NCI-H1092 (cell line): ENCODE measurements around the gene CACNA1E.

Source experiments
- DNase-seq: peaks from one replicate; lab custom pipeline; 2025; lab: John Stamatoyannopoulos, UW

The CACNA1E gene

DNA sequence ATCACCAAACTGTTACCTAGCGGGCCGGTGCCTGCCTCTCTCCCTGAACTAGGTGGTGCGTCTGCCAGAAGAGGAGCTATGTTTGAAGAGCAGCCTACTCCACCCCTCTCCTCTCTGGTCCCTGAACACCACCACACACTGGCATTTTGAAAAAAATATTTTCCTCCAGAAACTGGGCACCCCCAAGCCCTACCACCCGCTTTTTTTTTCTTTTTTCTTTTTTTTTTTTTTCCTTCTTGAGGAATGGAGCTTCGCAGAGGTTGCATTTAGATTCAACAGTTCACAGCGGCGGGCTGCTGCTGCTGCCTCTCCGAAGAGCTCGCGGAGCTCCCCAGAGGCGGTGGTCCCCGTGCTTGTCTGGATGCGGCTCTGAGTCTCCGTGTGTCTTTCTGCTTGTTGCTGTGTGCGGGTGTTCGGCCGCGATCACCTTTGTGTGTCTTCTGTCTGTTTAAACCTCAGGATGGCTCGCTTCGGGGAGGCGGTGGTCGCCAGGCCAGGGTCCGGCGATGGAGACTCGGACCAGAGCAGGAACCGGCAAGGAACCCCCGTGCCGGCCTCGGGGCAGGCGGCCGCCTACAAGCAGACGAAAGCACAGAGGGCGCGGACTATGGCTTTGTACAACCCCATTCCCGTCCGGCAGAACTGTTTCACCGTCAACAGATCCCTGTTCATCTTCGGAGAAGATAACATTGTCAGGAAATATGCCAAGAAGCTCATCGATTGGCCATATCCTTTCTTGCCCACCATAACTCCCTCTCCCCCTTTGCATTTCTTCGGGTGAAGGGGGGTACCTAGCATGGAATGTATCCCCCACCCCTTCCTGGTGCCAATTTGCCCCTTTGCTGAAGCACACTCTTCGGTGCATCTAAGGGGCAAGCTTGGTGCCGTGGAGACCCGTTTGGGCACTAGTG lies at the start of gene CACNA1E:
Gene CACNA1E (plus strand): TSS at position 233 of the 911 bp plus-strand sequence. CDS start 228 bp downstream, at position 461.
- DNase-seq: no peak

DNA sequence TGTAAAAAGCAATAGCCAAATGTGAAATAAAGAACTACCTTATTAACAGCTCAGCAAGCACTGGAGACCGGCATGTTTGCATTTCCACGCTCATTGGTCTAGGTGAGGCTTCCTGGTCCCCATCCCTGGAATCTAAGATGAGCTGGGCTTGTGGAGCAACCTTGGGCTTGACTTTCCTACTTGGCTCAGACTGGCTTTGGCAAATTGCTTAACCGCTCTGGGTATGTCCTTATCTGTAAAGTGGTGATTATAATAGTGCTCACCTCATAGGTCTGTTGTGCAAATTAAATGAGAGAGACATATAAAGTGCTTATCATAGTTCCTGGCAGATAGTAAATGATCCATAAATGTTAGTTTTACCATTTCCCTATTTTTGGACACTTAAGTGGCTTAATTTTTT lies 49.4 kb upstream of the CACNA1E start:
- DNase-seq: no peak

DNA sequence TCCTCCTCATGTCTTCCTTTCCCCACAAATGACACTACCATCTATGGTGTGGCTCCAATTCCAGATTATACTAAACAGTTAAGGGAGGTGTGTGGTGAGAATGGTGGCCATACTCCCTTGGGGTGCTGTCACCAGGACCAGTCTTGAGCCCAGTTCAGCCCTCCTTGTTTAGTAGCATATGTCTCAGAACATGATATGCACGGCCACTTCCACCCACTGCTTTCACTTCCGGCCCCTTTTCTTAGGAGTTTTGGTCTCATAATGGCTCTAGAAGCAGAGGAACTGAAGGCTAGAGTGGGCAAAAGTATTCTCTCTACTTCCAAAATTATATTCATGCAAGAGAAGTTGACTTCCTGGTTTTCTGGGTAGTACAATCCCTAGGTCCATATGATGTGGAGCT lies 45.3 kb upstream of the CACNA1E start:
- DNase-seq: no peak

DNA sequence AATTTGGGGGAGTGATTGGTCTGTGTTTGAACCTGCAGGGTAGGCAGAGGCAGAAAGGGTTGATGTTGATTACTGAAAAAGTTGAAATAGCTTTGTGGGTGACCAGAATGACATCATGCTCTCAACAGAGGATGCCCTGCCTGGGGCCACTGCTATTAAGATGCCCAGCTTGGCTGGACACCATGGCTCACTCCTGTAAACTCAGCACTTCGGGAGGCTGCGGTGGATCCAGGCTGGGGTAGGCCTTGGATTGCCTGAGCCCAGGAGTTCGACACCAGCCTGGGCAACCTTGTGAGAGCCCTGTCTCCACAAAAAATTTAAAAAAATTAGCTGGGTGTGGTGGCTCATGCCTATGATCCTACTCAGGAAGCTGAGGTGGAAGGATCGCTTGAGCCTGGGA lies 42.8 kb upstream of the CACNA1E start:
- no peak for DNase-seq

DNA sequence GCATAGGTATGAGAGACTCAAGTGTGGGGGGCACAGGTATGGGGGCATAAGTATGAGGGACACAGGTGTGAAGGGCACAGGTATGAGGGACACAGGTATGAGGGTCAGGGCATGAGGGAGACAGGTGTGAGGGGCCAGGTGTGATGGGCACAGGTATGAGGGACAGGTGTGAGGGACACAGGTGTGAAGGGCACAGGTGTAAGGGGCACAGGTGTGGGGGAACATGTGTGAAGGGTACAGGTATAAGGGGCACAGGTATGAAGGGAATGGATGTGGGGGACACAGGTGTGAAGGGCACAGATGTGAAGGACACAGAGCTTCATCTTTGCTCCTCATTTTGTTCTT lies 41.2 kb upstream of the CACNA1E start:
- DNase-seq: no peak

DNA sequence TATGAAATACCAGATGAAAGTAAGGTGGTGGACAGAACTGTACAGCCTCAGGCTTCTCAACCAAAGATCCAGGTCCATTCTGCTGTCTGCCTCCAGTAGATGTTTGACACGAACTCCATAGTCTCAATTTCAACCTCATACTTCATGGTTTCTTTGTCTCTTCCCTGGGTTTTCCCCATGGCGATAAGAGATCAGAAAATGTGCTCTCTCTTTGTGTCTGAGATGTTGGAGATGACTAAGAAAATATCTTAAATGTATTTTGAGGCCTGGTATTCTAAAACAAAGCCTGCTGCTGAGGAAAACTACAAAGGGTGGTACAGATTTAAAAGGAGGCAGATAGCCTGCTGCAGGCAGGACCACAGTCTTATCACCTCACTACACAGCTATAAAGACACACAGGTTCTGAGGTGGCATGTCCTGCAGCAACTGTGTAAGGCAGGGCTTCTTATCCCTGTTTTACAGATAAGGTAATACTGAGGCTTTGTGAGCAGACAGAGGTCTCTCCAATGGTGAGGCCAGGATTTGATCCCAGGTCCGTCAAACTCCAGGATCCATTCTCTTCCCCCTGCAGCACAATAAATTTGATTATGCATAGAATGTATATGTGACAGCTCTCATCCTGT lies 40.0 kb upstream of the CACNA1E start:
- no peak for DNase-seq

DNA sequence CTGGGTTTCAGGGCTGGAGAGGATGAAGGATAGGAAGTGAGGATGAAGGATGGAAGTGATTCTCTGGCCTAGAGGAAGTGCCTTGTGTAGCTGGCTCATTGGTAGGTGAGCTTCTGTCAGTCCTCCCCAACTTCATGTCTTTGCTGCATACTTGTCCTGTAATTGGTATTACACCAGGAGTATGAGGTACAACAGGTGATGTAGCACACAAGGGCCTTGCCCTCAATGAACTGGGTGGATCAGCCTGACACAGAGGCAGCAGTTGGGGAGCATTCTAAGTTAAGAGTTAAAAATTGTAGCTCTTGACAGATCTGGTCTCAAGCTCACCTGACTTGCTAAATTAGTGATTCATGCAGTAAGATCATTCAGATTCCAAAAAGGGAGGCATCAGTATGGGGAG lies 37.9 kb upstream of the CACNA1E start:
- DNase-seq: no peak

DNA sequence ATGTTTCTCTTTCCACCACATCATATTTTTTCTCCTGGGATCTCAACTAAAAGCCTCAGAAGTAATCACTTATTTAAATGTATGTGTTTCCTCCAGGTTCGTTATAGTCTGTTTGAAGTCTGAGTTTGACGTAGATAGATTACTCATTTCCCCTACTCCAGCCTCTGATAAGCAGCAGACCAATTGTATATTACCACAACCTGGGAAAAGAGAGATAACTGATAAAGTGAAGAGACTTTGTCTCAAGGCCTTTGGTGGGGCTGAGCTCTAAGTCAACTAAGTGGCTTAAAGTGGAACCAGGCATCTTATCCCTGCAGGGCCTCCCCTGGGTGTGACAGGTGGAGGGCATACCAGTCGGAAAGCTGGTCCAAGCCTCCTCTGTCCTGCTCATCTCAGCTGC lies 34.9 kb upstream of the CACNA1E start:
- no peak for DNase-seq

DNA sequence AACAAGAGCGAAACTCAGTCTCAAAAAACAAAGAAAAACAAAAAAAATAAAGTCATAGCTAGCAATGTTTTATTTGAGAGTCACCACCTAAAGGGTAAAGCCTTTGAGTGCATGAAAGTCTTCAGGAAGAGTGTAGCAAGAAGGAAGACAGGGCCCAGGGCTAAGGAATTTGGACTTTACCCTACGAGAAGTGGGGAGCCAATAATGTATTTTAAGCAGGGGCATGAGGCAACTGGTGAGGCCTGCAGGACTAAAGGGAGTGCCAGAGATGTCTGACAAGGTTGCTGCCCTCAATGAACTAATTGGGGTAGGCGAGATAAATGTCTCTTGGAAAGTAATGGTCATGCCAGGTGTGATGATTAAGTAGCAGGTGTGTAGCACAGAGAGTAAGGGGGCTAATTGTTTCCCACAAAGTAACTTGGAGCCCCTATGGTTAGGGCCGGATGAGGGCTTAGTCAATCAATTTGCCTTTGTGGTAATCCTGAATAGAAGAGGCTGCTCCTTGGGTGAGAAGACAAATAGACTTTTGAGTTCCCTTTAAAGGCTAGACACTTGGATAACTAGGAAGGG lies 31.6 kb upstream of the CACNA1E start:
- no peak for DNase-seq

DNA sequence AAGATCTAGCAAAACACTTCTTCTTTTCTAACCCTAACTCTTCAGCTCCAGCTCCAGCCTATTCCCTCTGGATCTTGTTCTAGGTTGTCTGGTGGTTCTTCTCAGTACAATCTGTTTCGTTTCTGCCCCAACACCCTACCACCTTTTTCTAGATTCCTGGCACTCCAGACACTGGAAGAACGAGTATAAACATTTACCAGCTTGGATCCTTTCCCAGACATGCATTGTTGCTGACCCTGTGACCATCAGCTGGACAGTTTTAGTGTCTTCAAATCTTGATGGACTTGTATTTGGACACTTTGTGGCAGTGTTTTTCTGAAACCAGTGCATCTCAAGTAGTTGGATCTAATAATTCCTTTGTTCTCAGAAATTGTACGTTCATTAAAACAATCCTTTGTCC lies 30.6 kb upstream of the CACNA1E start:
- DNase-seq: no peak

DNA sequence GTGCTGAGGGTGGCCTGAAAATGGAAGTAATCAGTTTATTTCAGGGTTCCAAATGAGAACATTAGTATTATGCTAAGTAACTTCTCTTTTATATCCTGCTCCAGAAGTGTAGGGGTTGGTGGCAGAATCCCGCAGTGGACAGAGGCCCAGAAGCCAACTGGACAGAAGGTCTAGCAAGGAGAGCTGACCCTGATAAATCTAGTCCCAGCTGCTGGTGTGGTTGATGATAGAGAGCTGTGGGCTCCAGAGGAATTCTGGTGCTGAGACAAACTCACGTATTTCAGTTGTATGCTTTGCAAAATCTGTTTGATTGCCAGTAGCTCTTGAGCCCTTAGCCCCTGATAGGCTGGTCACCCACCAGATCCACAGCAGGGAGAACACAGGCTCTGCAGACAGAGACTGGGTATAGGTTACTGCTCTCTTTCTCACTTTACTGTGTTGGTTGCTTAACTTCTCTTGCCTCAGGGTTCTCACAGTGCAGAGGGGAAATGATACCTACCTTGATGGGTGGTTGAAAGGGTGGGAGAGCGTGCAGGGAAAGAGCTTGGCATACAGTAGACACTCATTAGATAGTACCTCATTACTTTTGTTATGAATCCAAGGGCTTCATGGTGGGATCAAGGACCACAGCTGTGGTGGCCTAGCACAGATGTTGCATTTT lies 29.6 kb upstream of the CACNA1E start:
- no peak for DNase-seq

DNA sequence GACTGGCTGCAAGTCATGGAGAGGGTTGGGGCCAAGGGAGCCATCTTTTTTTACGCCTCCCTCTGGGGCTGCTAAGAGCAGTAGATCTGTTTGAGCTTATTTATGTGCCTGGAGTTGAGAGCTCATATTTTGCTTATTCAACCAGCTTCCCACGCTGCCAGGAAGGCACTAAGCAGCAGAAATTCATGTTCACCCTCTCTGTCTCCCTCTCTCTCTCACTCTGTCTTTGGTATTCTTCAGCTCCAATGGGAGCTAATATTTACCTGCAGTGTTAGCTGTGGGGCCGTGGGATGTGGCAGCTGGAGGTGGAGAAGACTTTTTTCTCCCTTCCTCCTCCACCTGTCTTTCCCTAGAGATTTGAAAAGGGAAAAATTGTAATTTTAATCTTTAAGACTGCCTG lies 26.8 kb upstream of the CACNA1E start:
- no peak for DNase-seq

DNA sequence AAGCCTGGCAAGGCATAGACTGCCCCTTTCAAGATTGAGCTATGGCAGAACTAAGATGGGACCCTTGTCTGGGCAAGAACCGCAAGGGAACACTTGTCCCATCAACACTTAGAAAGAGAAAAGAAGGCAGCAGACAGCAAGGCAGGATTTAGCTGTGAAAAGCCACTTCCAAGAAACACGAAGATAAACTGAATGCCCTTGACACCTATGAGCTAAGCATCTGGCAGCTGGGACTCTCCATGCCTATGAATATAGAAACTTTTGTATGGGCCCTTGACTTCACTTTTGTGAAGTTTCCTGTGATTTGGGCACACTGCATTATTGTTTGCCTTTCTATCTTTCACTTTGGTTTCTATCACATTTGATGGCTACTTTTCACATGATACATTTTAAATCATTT lies 24.9 kb upstream of the CACNA1E start:
- no peak for DNase-seq

DNA sequence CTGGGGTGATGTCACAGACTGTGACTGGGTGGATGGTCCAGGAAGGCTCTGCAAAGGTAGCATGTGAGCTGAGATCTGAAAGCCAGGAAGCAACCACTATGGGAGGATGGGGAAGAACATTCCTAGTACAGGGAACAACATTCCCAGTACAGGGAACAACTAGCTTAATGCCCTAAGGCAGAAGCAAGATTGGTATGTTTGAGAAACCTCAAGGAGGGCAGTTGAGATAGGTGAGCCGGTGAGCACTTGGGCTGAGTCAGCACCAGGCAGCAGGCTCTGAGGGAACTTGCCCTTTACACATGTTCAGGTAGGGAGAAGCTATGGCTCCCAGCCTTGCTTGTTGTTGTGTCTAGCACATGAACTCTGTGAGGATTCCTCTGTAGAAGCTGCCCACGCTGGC lies 24.2 kb upstream of the CACNA1E start:
- DNase-seq: no peak

DNA sequence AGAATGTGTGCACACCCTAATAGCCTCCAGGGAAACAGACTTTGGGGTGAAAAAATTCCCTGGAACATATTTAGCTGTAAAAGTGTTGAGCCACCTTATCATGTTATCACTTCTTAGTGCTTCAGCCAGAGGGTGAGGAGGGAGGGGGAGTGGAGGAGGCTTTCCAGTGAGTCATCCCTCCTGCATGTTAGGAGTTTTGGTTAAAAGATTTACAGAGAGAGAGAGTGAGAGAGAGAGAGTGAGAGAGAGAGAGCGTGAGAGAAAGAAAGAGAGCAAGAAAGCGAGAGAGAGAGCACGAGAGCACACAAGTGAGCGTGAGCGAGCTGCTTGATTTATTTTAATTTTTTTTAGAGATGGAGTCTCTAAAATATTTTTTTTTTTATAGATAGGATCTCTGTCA lies 13.5 kb upstream of the CACNA1E start:
- no peak for DNase-seq

DNA sequence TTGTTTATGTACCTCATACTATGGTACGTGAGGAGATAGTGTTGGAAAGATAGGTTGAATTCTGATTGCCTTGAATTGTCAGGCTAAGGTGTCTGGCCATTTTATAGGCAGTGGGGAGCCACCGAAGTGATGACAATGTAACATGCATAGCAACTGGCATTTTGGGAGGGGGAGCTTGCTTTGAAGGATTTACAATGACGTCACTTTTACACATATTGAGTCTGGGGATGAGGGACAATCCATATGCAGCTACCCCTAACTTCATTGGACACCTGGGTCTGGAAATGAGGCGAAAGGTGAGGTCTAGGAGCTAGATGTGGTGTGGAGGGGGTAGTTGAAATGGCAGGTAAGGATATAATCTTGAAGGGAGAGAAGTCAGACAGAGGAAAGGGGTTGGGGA lies 7.7 kb upstream of the CACNA1E start:
- no peak for DNase-seq

DNA sequence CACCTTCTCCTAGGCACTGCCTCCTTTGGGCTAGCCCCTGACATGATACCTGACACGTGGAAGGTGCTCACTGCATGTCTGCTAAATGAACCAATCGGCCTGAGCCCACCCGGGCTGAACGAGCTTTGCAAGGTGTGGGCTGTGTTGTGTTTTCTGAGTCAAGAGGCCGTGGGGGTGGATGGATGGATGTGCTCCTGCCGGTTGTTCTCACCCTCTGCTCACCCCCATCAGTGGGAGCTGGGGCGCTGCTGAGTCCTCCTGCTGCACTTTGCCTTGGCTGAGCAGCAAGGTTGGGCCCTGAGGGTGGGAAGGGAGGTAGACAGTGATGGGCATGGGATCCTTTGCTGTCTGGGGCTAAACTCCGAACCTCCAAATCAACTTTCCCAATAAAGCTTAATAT lies 6.7 kb upstream of the CACNA1E start:
- no peak for DNase-seq

DNA sequence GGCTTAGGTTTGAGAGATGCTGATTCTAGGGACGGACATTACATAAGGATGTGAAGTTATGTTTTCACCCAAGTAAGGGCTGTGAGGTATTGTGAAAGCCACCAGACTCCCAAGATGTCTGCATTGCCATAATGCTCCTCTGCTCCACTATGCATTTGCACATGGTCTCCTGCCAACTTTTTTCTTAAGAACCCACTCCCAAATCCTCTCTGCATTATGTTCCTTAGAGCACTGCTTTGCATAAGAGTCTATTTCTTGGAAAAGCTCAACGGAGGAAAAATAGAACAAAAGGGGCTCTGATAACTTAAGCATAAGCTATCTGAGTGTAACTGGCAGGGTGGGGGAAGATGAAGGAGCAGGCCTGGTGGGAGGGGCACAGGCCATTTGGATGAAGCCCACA lies 5.0 kb upstream of the CACNA1E start:
- DNase-seq: no peak

DNA sequence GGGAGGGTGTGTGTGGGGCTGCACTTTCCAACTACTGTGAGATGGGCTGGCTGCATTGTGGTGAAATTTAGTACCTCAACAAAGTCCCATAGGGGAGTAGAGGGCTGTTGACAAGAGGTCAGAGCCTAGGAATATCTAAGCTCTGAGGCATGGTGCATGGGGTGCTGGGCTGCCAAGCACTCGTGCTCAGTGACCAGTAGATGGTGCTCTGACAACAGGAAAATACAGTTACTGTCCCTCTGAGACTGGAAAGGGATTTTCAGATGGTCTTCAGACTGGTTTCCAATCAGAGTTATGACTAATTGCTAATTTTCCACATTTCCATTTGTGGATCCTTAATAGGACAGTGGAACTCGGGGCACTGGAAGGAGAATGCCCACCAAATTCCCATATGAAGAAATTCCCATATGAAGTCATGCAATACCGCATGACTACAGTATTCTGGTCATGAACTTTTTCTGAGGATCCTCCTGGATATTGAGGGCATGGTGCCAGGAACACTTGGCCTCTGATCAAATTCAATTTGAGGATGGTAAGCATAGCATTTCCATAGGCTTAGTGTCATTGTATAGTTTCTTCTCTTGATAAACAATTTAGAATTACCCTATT lies 4.1 kb upstream of the CACNA1E start:
- peak; percentile 62 for DNase-seq

DNA sequence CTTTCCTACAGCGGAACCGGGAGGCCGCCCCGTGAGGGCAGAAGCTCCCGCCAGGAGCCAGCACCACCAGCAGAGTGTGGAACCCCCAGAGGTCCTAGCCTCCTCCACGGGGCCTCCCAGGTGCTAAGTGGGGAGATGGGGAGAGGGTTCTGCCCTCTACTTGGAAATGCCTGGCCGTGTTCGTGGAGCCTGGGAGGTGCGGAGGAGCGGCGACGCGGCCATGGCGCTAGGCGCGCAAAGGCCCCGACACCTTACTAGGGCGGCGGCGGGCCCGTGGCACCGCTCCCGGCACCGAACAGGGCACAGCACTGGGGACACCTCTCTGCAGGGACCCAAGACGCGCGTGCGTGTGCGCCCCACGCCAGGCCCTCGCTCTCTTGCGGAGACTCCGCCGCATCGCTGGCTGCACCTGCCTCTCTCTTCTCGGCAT lies 1.3 kb upstream of the CACNA1E start:
- DNase-seq: no peak

DNA sequence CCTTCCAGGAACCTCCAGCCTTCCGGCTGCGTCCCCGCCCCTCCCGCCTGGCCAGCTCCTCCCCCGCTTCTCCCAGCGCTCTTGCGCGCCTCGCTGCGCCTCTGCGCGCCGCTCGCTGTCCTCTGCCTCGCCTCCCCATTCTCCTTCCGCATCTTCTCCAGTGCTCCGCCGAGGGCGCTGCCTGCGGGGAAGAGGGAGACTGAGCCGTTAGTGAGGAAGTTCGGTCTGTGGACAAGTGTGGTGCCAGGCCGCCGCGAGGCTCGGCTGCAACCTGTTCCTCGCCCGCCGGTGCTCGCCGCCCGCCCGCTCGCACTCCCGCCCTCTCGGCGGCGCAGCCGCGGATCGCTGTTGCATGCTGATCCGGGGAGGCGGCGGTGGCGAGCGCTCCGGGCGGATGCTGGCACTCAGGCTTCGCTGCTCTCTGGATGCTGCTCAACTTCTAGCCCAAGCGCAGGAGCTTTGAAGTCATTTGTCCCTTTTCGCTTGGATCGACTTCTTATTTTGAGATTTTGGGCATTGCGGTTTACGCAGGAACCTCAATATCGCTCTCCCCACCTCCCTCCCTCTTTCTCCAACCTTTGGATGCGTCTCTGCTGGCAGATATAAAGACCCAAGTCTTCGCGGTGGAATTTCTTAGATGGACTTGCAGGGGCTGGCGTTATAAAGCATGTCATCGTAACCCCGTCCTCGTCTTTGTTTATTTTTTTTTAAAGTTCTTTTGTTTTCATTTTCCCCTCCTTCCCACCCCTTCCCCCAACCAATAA lies 614 bp upstream of the CACNA1E start:
- DNase-seq: peak; percentile 9

DNA sequence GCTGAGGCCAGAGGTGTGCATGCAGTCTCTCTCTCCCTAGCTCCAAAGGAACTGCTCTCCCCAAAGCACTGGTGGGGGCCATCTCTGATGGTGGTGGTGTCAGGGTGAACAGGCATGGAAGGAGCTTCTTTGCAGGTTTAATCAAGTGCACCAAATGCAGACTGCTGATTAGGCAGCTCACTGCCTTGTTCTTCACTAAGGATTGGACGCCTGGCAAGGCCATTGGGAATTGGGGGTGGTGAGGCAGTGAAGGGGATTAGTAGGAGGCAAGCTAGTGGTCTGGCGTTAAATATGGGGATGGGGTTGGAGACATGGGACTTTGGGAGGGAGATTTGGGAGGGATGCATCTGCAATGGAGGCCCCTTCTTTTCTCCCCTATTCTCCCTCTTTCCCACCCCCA lies 1.5 kb downstream of the CACNA1E start:
- no peak for DNase-seq
